ENCODE data around the gene SPEF1.

DNA sequence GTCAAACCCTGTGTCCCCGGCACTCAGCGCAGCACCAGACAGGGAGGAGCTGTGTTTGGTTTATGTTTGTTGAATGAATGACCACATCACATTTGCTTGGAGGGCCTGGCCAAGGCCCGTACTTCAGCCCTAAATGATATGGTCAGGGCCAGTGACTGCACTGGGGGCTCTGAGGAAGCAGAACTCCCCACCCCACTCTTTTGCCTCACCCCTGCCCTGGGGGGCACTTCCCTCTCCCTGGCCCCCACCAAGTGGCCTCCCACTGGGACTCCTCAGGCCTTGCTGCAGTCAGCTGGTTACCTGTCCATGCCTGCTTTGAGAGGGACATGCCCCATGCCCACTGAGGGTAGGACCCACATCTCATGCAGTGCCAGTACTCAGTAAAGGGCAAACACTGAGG lies 16.6 kb downstream of the SPEF1 start:
- TF ChIP-seq POLR2A (IDR thresholded peaks at IDR 0.05) = no peak
- TF ChIP-seq, protein P1, sequence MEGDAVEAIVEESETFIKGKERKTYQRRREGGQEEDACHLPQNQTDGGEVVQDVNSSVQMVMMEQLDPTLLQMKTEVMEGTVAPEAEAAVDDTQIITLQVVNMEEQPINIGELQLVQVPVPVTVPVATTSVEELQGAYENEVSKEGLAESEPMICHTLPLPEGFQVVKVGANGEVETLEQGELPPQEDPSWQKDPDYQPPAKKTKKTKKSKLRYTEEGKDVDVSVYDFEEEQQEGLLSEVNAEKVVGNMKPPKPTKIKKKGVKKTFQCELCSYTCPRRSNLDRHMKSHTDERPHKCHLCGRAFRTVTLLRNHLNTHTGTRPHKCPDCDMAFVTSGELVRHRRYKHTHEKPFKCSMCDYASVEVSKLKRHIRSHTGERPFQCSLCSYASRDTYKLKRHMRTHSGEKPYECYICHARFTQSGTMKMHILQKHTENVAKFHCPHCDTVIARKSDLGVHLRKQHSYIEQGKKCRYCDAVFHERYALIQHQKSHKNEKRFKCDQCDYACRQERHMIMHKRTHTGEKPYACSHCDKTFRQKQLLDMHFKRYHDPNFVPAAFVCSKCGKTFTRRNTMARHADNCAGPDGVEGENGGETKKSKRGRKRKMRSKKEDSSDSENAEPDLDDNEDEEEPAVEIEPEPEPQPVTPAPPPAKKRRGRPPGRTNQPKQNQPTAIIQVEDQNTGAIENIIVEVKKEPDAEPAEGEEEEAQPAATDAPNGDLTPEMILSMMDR (IDR thresholded peaks at IDR 0.05) = no peak
- TF ChIP-seq POLR2AphosphoS5 (IDR thresholded peaks at IDR 0.05) = no peak
